Activated CD8-positive, alpha-beta memory T cell treated with anti-CD3 and anti-CD28 coated beads, Interleukin-2, amount 50 U/mL, for 4 hours (primary cell): Measurements from ENCODE around the gene ZNF785.
"Not testable (repeated sequence)": the region's sequence is repeated elsewhere in the genome, so short reads cannot be mapped to it uniquely, and the experiment has no call there.

Experiments
- DNase-seq: peaks from one replicate; pipeline ENCODE4 v3.0.0-alpha.2; 2020

ZNF785 gene

GRCh38 chr16:30601966-30602365, 16.5 kb upstream of the ZNF785 start:
- DNase-seq = no peak

GRCh38 chr16:30600929-30601328, 15.4 kb upstream of the ZNF785 start:
- no peak for DNase-seq

- no peak for DNase-seq
Observed at GRCh38 chr16:30600215-30600614, 14.7 kb upstream of the ZNF785 start.

- DNase-seq = no peak
Observed at GRCh38 chr16:30592871-30593270, 7.4 kb upstream of the ZNF785 start.

- DNase-seq = not testable (repeated sequence)
Observed at GRCh38 chr16:30590869-30591268, 5.4 kb upstream of the ZNF785 start.

- DNase-seq = not testable (repeated sequence)
Observed at GRCh38 chr16:30589582-30589981, 4.1 kb upstream of the ZNF785 start.

GRCh38 chr16:30588651-30589050, 3.2 kb upstream of the ZNF785 start:
- DNase-seq = no peak

- DNase-seq = no peak
Observed at GRCh38 chr16:30585022-30585399, 486 bp downstream of the ZNF785 start.

GRCh38 chr16:30582611-30583340, 2.7 kb downstream of the ZNF785 start:
- no peak for DNase-seq

- no peak for DNase-seq
Observed at GRCh38 chr16:30581457-30581856, 4.0 kb downstream of the ZNF785 start.

GRCh38 chr16:30574678-30575077, 10.8 kb downstream of the ZNF785 start:
- DNase-seq = no peak

- peak; percentile 91 for DNase-seq
Observed at GRCh38 chr16:30571445-30572322, 13.8 kb downstream of the ZNF785 start, which contains the start of gene ZNF688. Gene ZNF688, minus strand, starts transcription at chr16:30571714. Its CDS starts 85 bp downstream, at chr16:30571629.

- DNase-seq = no peak
Observed at GRCh38 chr16:30570636-30571444, 14.7 kb downstream of the ZNF785 start.

GRCh38 chr16:30569746-30570635, 15.5 kb downstream of the ZNF785 start:
- DNase-seq = no peak

- no peak for DNase-seq
Observed at GRCh38 chr16:30569281-30569680, 16.2 kb downstream of the ZNF785 start.

- DNase-seq = peak; percentile 35
Observed at GRCh38 chr16:30567991-30568638, 17.4 kb downstream of the ZNF785 start.

GRCh38 chr16:30567160-30567990, 18.1 kb downstream of the ZNF785 start:
- peak; percentile 52 for DNase-seq

- no peak for DNase-seq
Observed at GRCh38 chr16:30566531-30566930, 19.0 kb downstream of the ZNF785 start.

- no peak for DNase-seq
Observed at GRCh38 chr16:30565984-30566383, 19.5 kb downstream of the ZNF785 start.

- DNase-seq = no peak
Observed at GRCh38 chr16:30565526-30565925, 20.0 kb downstream of the ZNF785 start.

GRCh38 chr16:30562021-30562420, 23.5 kb downstream of the ZNF785 start:
- DNase-seq = no peak
